Activated T-helper 9 cell treated with anti-CD3 and anti-CD28 coated beads, Interleukin-2, amount 50 U/mL, for 16 hours (primary cell): ENCODE results near the gene LIPM.
"Not testable (repeated sequence)": the region's sequence is repeated elsewhere in the genome, so short reads cannot be mapped to it uniquely, and the experiment has no call there.

ENCODE experiments used
- DNase-seq: peaks from one replicate; pipeline ENCODE4 v3.0.0-alpha.2; 2020; ENCODE audit warnings: low read depth

LIPM gene

GRCh38 chr10:88800152-88801125, 2.1 kb upstream of the LIPM start:
- no peak for DNase-seq

- DNase-seq: no peak
Measured at GRCh38 chr10:88803641-88804040, 1.1 kb downstream of the LIPM start.

GRCh38 chr10:88804083-88804812, 1.7 kb downstream of the LIPM start:
- DNase-seq: no peak

- DNase-seq: no peak
Measured at GRCh38 chr10:88805361-88805760, 2.8 kb downstream of the LIPM start.

GRCh38 chr10:88805924-88806323, 3.4 kb downstream of the LIPM start:
- DNase-seq: no peak

GRCh38 chr10:88809621-88810020, 7.1 kb downstream of the LIPM start:
- no peak for DNase-seq

- DNase-seq: no peak
Measured at GRCh38 chr10:88810196-88810961, 7.8 kb downstream of the LIPM start.

- no peak for DNase-seq
Measured at GRCh38 chr10:88813200-88813599, 10.7 kb downstream of the LIPM start.

GRCh38 chr10:88819290-88819689, 16.8 kb downstream of the LIPM start:
- DNase-seq: no peak

- no peak for DNase-seq
Measured at GRCh38 chr10:88820748-88821401, 18.3 kb downstream of the LIPM start.

GRCh38 chr10:88826388-88826787, 23.9 kb downstream of the LIPM start:
- DNase-seq: no peak

GRCh38 chr10:88827671-88828070, 25.1 kb downstream of the LIPM start:
- no peak for DNase-seq

- DNase-seq: no peak
Measured at GRCh38 chr10:88828310-88828709, 25.8 kb downstream of the LIPM start.

GRCh38 chr10:88830643-88831268, 28.2 kb downstream of the LIPM start:
- no peak for DNase-seq

GRCh38 chr10:88831709-88832108, 29.2 kb downstream of the LIPM start:
- DNase-seq: peak; percentile 6

- DNase-seq: no peak
Measured at GRCh38 chr10:88832376-88832775, 29.8 kb downstream of the LIPM start.

- DNase-seq: no peak
Measured at GRCh38 chr10:88833156-88833555, 30.6 kb downstream of the LIPM start.

- no peak for DNase-seq
Measured at GRCh38 chr10:88833723-88834122, 31.2 kb downstream of the LIPM start.

GRCh38 chr10:88835096-88835909, 32.8 kb downstream of the LIPM start:
- DNase-seq: peak; percentile 76

GRCh38 chr10:88835910-88836221, 33.3 kb downstream of the LIPM start:
- no peak for DNase-seq

- DNase-seq: not testable (repeated sequence)
Measured at GRCh38 chr10:88837632-88838031, 35.1 kb downstream of the LIPM start.
